HEK293 (cell line): ENCODE results near the gene MYO1B.

Source experiments
- GFI1B ChIP-seq: fragments of 450-650 bp; formaldehyde crosslinking; IDR thresholded peaks from 2 replicates; pipeline ENCODE4 v1.5.1; 2016; ENCODE audit warnings: missing biosample characterization, missing genetic modification characterization
- PBX3 ChIP-seq: sonication (generic); formaldehyde crosslinking; IDR thresholded peaks from 2 replicates; pipeline ENCODE4 v1.8.1; 2022; ENCODE audit warnings: mild to moderate bottlenecking, moderate library complexity, missing genetic modification reagents
- REST ChIP-seq: fragments of 450-650 bp; formaldehyde crosslinking; IDR thresholded peaks from 2 replicates; pipeline ENCODE4 v1.5.1; 2016; ENCODE audit warnings: missing biosample characterization, missing genetic modification characterization
- ZBTB7A ChIP-seq: fragments of 450-650 bp; formaldehyde crosslinking; IDR thresholded peaks from 2 replicates; pipeline ENCODE4 v1.5.1; 2016; ENCODE audit warnings: low read depth, missing biosample characterization, missing genetic modification characterization
- ZBTB8A ChIP-seq: fragments of 450-650 bp; formaldehyde crosslinking; IDR thresholded peaks from 2 replicates; pipeline ENCODE4 v1.5.1; 2016; ENCODE audit warnings: missing biosample characterization, missing genetic modification characterization
- ZEB2 ChIP-seq: fragments of 450-650 bp; formaldehyde crosslinking; IDR thresholded peaks from 2 replicates; pipeline ENCODE4 v1.5.1; 2016; ENCODE audit warnings: missing biosample characterization, missing genetic modification characterization
- ZNF214 ChIP-seq: fragments of 450-650 bp; formaldehyde crosslinking; IDR thresholded peaks from 2 replicates; pipeline ENCODE4 v1.5.1; 2017; ENCODE audit warnings: missing biosample characterization, mild to moderate bottlenecking, missing genetic modification characterization, borderline replicate concordance
- ZNF274 ChIP-seq, 2 experiments: fragments of 200-500 bp in 1 of 2; fragments of 450-650 bp in 1 of 2; sonication (Bioruptor generic) in 1 of 2; formaldehyde crosslinking in 1 of 2; IDR thresholded peaks; 2 replicates each; pipeline versions ENCODE4 v1.5.1 to v1.6.1; 2014 to 2016; ENCODE audit warnings: borderline replicate concordance in 1 of 2, inconsistent platforms in 1 of 2, low read length in 1 of 2, missing biosample characterization in 1 of 2, missing genetic modification characterization in 1 of 2
- ZNF416 ChIP-seq: fragments of 450-650 bp; formaldehyde crosslinking; IDR thresholded peaks from 2 replicates; pipeline ENCODE4 v1.5.1; 2016; ENCODE audit warnings: missing biosample characterization, missing genetic modification characterization
- ZSCAN16 ChIP-seq: fragments of 450-650 bp; formaldehyde crosslinking; IDR thresholded peaks from 2 replicates; pipeline ENCODE4 v1.5.1; 2016; ENCODE audit warnings: missing biosample characterization, missing genetic modification characterization
- TF ChIP-seq, protein P1 (sequence below): fragments of 450-650 bp; formaldehyde crosslinking; IDR thresholded peaks from 2 replicates; pipeline ENCODE4 v1.5.1; 2016; ENCODE audit warnings: missing biosample characterization, missing genetic modification characterization
- TF ChIP-seq, protein P2 (sequence below): fragments of 450-650 bp; formaldehyde crosslinking; IDR thresholded peaks from 2 replicates; pipeline ENCODE4 v1.5.1; 2016; ENCODE audit warnings: missing biosample characterization, missing genetic modification characterization

GRCh38 chr2:191467113-191467512 lies 221.9 kb downstream of the MYO1B start:
- no peak for TF ChIP-seq ZBTB7A
- TF ChIP-seq ZSCAN16 (tag by site-specific recombination) = no peak
- TF ChIP-seq PBX3 (CRISPR knock-in tag) = no peak
- TF ChIP-seq, protein P1, sequence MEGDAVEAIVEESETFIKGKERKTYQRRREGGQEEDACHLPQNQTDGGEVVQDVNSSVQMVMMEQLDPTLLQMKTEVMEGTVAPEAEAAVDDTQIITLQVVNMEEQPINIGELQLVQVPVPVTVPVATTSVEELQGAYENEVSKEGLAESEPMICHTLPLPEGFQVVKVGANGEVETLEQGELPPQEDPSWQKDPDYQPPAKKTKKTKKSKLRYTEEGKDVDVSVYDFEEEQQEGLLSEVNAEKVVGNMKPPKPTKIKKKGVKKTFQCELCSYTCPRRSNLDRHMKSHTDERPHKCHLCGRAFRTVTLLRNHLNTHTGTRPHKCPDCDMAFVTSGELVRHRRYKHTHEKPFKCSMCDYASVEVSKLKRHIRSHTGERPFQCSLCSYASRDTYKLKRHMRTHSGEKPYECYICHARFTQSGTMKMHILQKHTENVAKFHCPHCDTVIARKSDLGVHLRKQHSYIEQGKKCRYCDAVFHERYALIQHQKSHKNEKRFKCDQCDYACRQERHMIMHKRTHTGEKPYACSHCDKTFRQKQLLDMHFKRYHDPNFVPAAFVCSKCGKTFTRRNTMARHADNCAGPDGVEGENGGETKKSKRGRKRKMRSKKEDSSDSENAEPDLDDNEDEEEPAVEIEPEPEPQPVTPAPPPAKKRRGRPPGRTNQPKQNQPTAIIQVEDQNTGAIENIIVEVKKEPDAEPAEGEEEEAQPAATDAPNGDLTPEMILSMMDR (tag by site-specific recombination) = no peak
- no peak for TF ChIP-seq ZEB2
- no peak for TF ChIP-seq ZBTB8A (tag by site-specific recombination)
- no peak for TF ChIP-seq ZNF214 (tag by site-specific recombination)
- no peak for TF ChIP-seq GFI1B (tag by site-specific recombination)
- TF ChIP-seq REST (tag by site-specific recombination) = no peak
- no peak for TF ChIP-seq ZNF416 (tag by site-specific recombination)
- TF ChIP-seq, protein P2, sequence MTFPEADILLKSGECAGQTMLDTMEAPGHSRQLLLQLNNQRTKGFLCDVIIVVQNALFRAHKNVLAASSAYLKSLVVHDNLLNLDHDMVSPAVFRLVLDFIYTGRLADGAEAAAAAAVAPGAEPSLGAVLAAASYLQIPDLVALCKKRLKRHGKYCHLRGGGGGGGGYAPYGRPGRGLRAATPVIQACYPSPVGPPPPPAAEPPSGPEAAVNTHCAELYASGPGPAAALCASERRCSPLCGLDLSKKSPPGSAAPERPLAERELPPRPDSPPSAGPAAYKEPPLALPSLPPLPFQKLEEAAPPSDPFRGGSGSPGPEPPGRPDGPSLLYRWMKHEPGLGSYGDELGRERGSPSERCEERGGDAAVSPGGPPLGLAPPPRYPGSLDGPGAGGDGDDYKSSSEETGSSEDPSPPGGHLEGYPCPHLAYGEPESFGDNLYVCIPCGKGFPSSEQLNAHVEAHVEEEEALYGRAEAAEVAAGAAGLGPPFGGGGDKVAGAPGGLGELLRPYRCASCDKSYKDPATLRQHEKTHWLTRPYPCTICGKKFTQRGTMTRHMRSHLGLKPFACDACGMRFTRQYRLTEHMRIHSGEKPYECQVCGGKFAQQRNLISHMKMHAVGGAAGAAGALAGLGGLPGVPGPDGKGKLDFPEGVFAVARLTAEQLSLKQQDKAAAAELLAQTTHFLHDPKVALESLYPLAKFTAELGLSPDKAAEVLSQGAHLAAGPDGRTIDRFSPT (tag by site-specific recombination) = no peak
- no peak for TF ChIP-seq ZNF274 (IDR thresholded peaks at IDR 0.05; ENCODE audit: low read length)
- no peak for TF ChIP-seq ZNF274 (tag by site-specific recombination; IDR thresholded peaks at IDR 0.05; ENCODE audit: borderline replicate concordance)
